ENCODE data around the gene RFC3.
A peak's percentile ranks its signal among the peaks of the same experiment; 100 is the strongest.
"Not testable (repeated sequence)": the region's sequence is repeated elsewhere in the genome, so short reads cannot be mapped to it uniquely, and the experiment has no call there.

The RFC3 gene, protein sequence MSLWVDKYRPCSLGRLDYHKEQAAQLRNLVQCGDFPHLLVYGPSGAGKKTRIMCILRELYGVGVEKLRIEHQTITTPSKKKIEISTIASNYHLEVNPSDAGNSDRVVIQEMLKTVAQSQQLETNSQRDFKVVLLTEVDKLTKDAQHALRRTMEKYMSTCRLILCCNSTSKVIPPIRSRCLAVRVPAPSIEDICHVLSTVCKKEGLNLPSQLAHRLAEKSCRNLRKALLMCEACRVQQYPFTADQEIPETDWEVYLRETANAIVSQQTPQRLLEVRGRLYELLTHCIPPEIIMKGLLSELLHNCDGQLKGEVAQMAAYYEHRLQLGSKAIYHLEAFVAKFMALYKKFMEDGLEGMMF

DNA sequence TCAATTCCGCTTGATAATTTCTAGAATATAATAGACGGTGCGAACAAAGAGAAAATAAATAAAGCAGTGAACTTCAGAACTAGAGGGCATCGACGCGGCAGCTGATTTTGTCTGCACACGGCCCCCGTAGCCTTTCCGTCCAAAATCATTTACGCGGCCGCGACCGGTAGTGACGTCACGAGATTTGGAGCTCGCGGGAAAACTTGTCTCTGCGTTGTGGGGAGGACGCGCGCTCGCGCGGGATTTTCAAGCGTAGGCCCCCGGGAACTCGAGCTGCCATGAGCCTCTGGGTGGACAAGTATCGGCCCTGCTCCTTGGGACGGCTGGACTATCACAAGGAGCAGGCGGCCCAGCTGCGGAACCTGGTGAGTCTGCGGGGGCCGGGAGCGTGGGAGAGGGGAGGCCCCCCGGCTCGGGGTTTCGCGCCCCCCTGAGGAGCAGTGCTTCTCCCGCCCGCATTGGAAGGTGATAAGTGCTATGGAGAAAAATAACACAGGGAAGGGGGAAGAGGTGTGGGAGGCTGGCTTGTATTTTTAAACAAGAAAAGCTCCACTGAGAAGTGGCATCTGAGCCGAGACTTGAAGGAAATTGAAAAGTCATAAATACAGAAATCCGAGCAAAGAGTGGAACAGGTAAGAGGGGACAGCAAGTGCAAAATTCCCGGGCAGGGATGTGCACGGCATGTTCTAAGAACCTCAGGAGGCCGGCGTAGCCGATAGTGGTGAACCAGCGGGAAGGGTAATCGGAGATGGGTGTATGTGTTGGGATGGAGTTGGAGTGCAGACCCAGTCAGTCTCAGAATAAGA, at the start of gene RFC3:
RFC3 (plus strand) TSS at position 249 of the 806 bp plus-strand sequence; CDS start at position 279, 30 bp downstream.
- DNase-seq (ENCODE audit: low read depth in 2 of 2): peak; percentile 81

DNA sequence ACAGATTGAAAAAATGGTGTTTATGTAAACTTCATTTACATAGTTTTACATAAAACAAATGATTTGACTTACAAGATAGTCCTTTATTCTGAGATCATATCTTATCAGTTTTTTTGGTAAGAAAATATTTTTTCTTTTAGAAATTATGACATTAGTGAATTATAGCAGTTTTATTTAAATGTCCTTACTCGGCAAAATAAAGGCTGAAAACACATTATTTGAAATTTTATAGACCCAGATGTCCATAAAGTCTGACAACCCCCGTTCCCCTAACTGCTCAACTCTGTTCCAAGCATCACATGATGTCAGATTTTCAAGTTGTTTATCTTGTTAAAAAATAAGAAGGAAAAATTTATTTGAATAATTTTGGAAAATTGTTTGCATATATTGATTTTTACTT, 46.7 kb upstream of the RFC3 start:
- no peak for DNase-seq (ENCODE audit: low read depth in 2 of 2)

DNA sequence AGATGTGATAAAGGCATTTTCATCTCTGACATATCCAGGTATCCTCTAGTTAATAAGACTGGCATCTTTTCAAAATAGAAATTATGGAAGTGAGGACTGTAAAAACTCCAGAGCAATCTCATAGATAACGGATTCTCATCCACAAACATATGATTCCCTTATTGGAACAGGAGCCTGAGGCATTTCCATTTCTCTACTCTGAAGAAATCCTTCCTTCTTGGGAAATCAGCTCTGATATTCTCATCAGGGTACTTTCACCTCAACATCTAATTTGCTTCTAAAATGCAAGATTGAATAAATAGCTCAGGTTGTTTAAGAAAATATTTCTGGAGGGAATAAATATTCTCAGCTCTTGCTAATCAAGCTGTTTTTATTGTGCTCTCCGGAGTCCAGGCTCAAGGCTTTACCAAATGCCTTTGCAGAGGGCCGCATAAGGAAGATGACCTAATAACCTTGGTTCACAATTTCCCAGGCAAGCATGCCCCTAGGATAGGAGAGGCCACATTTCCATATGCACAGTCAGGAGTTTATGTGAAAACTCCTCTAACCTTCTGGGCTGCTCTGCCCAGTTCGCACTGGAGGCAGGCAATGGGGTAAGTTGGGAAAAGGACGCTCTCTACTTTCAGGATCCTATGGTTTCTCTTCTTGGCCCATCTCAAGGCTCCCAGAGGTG, 44.0 kb upstream of the RFC3 start:
- DNase-seq (ENCODE audit: low read depth in 2 of 2): no peak

DNA sequence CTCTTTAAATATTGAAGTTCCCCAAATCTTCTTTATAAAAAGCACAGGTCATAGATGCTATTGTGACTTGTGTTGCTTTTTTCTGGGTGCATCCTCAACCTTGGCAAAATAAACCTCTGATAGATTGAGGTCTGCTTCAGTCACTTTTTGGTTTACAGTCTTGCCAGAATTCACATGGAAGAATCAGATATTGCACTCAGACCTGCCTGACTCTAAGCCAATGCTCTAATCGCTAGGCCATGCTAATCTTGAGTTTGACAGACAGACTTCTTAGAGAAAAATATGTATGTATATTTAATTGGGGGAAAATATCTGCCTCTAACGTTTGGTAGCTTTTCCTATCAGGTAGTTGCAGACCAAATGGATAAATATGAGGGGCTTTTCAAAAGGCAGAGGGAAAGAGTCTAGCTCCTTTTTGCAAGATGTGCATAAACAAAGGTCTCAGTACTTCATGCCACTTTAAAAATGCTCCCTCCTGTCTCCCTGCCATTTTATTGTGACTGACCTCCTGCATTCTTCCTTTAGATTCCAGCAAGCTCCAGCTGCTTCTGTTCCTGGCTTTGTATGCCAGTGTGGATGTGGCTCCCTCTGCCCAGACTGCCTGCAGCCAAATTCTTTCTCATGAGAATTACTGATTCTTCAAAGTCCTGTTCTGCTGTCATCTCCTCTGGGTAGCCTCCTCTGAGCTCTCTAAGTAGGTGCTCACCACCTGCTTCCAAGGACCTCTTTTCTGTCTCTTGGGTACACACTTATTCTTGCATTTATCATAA, 42.4 kb upstream of the RFC3 start:
- DNase-seq (ENCODE audit: low read depth in 2 of 2): no peak

DNA sequence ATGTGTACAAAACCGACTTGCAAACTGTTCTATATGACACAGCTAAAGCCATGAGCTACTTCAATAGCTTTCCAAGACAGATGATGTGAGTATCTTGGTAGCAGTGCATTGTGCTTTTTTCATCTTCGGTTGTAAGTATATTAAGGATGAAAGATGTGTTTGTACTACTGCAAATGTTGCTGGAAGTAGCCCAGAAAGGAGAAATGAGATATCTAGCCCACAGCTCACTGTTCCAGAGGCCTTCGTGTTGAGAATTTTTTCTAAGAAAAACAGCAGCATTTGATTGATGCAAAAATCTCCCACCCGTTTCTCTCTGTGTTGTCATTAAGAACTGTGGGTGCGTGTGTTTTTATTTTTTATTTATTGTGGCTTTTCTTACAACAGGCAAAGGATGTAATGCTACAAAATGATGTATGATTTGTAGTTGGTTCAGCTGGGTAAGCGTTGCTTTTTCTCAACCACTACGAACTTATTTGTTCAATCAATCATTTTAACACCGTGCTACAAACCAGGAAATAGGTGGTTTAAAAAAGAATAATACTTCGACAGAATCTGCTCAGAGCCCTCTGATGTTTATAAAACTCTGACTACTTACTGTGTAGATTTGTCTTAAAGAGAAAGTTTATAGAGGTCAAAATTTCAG, 41.6 kb upstream of the RFC3 start:
- DNase-seq (ENCODE audit: low read depth in 2 of 2): no peak

DNA sequence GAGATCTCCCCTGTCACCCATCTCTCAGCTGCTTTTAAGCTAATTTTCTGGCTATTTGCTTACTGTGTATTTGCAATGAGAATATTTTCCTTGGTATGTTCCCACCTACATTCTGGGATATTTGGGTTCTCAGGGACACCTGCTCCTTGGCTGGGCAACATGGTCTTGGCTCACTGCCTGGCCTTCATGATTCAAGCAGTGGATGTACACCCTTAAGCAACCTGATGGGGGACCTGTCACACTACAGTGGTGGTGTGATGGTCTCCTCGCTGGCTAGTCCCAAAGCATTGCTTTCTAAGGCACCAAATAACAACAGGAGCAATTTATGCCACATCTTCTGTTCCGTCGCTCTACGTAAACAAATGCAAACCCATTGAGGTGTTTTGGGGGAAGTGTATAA, 35.3 kb upstream of the RFC3 start:
- DNase-seq (ENCODE audit: low read depth in 2 of 2): no peak

DNA sequence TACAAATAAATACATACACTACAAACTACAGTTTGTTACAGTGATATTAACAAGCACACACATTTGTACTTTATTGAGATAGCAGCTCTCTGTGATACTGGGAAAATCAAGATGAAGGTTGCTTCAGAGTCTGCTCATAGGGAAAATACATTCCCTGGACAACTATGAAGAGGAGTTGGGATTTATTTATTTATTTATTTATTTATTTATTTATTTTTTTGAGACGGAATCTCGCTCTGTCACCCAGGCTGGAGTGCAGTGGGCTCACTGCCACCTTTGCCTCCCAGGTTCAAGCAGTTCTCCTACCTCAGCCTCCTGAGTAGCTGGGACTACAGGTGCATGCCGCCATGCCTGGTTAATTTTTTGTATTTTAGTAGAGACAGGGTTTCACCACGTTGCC, 34.7 kb upstream of the RFC3 start:
- DNase-seq (ENCODE audit: low read depth in 2 of 2): not testable (repeated sequence)

DNA sequence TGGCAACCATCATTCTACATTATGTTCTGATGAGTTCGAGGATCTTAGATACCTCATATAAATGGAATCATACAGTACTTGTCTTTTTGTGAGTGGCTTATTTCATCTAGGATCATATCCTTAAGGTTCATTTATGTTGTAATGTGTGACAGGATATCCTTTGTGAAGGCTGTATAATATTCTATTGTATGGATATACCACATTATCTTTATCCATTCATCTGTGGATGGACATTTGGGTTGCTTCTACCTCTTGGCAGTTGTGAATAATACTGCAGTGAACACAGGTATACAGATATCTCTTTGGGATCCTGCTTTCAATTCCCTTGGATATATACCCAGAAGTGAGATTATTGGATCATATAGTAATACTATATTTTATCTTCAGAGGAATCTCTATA, 33.2 kb upstream of the RFC3 start:
- no peak for DNase-seq (ENCODE audit: low read depth in 2 of 2)

DNA sequence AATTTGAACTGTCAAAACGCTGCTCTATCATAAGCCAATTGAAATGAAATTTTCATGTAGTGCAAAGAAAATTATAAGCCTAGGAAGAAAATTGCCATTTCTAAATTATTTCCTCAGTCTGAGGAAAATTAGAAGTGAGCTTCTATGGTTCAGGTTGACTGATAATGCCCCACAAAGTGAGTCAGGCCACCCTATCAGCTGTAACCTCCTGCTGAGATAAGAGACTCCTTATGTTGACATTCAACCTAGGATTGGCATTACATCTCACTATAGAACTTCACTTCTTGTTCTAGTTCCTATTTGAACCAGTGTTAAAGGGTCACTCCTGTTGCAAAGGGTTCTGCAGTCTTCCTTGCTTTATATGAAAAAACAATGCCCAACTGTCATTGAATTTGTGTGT, 32.6 kb upstream of the RFC3 start:
- DNase-seq (ENCODE audit: low read depth in 2 of 2): no peak

DNA sequence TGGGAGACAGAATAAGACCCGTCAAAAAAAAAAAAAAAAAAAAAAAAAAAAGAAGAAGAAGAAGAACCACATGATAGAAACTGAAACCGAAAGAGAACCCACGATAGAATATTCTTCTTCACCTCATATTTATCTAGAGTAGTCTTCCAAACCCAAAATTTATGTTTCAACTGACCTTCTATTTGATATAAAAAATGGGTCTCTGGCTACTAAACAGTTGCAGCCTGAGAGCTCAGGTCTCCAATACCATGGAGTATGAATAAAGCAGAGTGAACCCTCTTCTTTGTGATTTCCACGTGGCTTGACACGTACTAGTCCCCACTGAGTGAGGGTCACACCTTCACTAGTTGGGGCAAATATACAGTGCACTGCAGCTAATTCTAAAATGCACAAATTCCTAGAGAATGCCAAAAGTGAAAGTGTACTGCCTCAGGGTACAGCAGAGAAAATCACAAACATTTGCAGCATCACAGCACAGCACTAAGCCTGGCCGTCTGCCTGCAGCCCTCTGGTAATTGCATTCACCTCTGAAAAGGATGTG, 30.8 kb upstream of the RFC3 start:
- DNase-seq (ENCODE audit: low read depth in 2 of 2): no peak

DNA sequence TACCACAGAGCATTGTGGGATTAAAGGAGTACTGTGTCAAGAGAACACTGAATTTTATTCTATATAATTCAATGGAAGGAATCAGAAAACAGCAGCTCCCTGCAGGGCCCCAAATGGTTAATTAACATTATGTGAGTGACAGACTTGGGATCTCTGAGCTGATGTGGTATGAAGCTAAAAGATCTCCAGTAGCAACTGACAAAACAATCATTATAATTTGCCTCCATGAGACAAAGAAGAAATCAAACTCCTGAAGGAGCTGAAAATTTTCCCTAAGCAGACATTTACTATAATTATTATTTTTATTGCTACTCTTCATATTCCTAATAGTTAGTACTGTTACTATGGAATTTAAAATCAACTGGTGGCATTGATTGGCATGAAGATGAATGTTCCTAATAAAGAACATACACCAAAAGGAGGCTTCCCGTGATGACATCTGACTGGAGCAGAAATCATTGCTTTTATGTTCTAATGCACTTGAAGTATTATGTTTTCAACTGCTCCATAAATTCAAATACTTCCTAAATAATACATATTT, 28.8 kb upstream of the RFC3 start:
- no peak for DNase-seq (ENCODE audit: low read depth in 2 of 2)

DNA sequence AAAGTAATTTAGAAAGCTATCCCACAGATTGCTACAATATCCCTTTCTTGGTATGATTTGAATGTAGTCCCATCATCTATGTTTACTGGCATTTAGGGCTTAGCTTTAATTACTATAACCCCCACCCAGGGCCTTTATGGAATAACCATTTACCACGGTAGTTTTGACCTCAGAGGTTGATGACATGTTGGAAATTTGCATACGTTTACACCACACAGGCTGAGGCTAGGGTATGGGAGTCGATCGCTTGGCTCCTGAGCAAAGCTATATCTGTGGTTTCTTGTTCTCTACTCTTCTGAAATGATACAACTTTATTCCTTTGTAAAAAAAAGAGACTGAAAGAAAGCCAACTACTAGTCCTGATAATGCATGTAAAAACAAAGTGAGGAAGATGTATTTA, 28.2 kb upstream of the RFC3 start:
- no peak for DNase-seq (ENCODE audit: low read depth in 2 of 2)

DNA sequence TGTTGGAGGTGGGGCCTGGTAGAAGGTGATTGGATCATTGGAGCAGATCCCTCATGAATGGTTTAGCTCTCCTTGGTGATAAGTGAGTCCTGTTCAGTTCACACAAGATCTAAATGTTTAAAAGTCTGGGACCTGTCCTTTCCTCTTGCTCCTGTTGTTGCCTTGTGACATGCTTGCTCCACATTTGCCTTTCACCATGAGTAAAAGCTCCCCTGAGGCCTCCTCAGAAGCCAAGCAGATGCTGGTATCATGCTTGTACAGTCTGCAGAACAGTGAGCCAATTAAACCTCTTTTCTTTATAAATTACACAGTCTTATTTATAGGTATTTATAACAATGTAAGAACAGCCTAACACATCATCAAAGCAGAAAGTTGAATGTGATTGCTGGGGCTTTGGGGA, 24.2 kb upstream of the RFC3 start:
- DNase-seq (ENCODE audit: low read depth in 2 of 2): no peak

DNA sequence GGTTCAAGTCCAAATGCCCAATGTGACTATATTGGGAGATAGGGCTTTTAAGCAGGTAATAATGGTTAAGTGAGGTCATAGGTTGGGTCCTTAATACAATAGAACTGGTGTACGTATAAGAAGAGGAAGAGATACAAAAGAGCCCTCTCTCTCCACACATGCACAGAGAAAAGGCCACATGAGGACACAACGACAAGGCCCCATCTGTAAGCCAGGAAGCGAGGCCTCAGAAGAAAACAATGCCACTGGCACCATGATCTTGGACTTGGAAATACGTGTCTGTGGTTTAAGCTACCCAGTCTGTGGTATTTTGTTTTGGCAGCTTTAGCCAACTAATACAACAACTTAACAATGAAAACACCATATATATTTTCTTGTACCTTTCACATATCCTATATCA, 23.4 kb upstream of the RFC3 start:
- DNase-seq (ENCODE audit: low read depth in 2 of 2): no peak

DNA sequence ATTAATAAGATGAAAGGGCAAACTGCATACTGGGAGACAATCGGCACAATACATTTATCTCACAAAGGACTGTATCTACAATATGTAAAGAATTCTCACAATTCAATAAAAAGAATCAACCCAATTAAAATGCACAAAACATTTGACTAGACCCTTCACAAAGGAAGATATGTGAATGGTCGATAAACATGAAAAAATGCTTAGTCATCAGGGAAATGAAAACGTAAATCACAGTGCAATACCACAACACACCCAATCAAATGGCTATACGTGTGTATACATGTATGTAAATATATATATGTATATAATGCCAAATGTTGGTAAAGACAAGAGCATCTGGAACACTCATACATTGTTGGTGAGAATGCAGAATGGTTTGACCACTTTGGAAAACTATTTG, 21.9 kb upstream of the RFC3 start:
- no peak for DNase-seq (ENCODE audit: low read depth in 2 of 2)

DNA sequence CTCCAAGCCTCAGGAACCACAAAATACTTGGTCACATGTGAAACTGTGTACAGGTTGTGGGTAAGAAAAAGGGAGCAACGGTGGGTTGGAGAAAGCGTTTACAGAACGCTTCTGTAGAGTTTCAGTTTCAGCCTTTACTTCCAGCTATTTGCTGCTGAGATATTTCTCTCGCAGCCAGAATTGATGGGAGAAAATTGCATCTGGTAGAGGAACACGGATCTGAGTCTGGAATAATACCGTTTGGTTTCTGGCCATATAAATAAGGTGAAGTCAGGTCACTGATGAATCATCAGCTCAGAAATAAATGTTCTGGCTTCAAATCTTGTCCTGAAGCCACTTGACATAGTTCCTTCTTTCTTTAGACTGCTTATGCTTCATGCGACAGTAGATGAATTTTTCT, 20.3 kb upstream of the RFC3 start:
- no peak for DNase-seq (ENCODE audit: low read depth in 2 of 2)

DNA sequence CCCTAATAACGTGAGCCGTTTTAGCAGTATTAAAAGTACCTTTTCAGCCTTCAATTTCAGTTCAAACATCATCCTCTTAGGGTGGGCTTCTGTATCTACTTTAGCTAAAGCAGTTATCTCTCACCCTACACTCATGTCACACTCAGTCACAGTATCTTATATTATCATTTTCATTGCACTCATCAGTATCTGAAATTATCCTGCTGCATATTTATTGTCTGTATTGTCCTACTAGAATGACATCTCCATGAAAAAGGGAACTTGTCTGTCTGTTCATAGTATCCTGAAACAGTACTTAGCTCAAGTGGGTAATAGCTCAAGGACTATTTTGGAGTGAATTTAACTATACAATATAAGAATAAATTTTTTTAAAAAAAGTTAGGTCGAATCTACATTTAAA, 19.9 kb upstream of the RFC3 start:
- DNase-seq (ENCODE audit: low read depth in 2 of 2): no peak

DNA sequence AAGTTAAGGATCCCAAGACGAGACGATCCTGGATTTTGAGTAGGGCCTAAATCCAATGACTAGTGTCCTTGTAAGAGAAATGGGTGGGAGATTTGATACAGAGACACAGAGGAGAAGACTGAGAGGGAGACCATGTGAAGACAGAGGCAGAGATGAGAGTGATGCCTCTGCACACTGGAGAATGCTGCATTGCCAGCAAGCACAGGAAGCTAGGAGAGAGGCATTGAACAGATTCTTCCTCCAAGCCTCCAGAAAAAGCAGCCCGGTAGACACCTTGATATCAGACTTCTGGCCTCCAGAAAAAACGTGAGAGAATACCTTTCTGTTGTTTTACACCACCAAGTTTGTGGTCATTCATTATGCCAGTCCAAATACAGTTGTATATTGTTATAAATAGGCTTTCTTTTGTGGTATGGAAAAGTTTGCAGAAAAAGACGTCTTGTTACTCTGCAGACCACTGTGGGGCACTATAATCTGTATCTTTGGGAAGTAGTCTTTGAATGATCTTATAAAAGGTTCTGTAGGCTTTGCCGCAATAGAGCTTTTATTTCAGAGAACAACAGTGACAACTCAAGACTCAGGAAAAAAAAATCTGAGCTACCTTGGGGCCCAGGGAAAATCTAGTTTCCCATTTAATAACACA, 17.9 kb upstream of the RFC3 start:
- no peak for DNase-seq (ENCODE audit: low read depth in 2 of 2)

DNA sequence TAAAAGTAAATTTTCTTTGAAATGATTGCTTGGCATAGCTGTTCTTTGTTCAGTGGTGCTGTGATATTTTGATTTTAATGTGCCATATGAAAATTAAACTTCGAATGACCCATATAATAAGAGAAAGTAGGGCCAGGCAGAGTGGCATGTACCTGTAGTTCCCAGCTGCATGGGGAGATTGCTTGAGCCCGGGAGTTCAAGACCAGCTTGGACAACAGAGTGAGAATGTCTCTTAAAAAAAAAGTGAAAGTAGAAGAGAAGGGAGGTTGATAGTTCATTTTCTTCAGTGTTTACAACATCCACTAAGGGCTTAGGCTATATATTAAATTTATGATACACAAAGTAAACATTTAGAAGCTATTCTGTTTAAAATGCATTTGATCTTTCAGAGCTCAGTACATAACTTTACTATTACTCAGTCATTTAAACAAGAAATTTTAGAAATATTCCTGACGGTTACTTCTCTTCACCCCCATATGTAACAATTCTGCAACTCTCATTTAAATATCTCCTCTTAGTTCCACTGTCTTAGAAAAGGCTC, 17.2 kb upstream of the RFC3 start:
- no peak for DNase-seq (ENCODE audit: low read depth in 2 of 2)

Data from stimulated activated CD4-positive, alpha-beta T cell treated with anti-CD3 and anti-CD28 coated beads, Interleukin-1b, Interleukin-23, amount 100 ng/mL, for 4 hours (primary cell).